ENCODE measurements around the gene KCNIP2.
A peak's percentile ranks its signal among the peaks of the same experiment; 100 is the strongest.

Gene KCNIP2

GRCh38 chr10:101843032-101844021, at the start of gene KCNIP2:
KCNIP2 (minus strand) TSS chr10:101843800; CDS start chr10:101843568, 232 bp downstream.
- H3K36me3 Mint-ChIP-seq (ENCODE audit: low read depth): peaks cover 19% of the 10 kb centered on the region
- TF ChIP-seq CTCF (IDR thresholded peaks at IDR 0.05; ENCODE audit: unreplicated experiment in 3 of 3): peak; percentile 35 to 58 (median 40)
- no peaks in the 10 kb centered on the region for H3K9me3 Mint-ChIP-seq
- no peak within 1 kb of the TSS for H3K27ac Mint-ChIP-seq
- H3K4me3 Mint-ChIP-seq: peak within 1 kb of the TSS; percentile 66 to 74 (median 70)
- peaks cover 41% of the 10 kb centered on the region for H3K4me1 Mint-ChIP-seq
- peaks cover 54% of the 10 kb centered on the region for H3K27me3 Mint-ChIP-seq (ENCODE audit: low read depth)

GRCh38 chr10:101892782-101893391, 49.3 kb upstream of the KCNIP2 start:
- H3K4me3 Mint-ChIP-seq: no peak overlapping the region
- H3K27ac Mint-ChIP-seq: no peak overlapping the region
- peaks cover 3% of the 10 kb centered on the region for H3K36me3 Mint-ChIP-seq (ENCODE audit: low read depth)

GRCh38 chr10:101889256-101890210, 45.9 kb upstream of the KCNIP2 start:
- H3K4me1 Mint-ChIP-seq: peaks cover 5% of the 10 kb centered on the region
- H3K27ac Mint-ChIP-seq: no peak overlapping the region
- peak; percentile 76 to 83 (median 80) for TF ChIP-seq CTCF (IDR thresholded peaks at IDR 0.05; ENCODE audit: unreplicated experiment in 3 of 3)
- no peaks in the 10 kb centered on the region for H3K27me3 Mint-ChIP-seq (ENCODE audit: low read depth)
- H3K9me3 Mint-ChIP-seq: no peaks in the 10 kb centered on the region
- H3K4me3 Mint-ChIP-seq: no peak overlapping the region
- peaks cover 14% of the 10 kb centered on the region for H3K36me3 Mint-ChIP-seq (ENCODE audit: low read depth)

More at GRCh38 chr10:101892782-101893391, 49.3 kb upstream of the KCNIP2 start:
- no peak for TF ChIP-seq CTCF (IDR thresholded peaks at IDR 0.05; ENCODE audit: unreplicated experiment in 3 of 3)
- Mint-ChIP-seq H3K4me1 (peaks cover 23% of the 10 kb centered on the region), H3K27me3 (ENCODE audit: low read depth) (no peaks in the 10 kb centered on the region), H3K9me3 (no peaks in the 10 kb centered on the region)

GRCh38 chr10:101888251-101888949, 44.8 kb upstream of the KCNIP2 start:
- no peak for TF ChIP-seq CTCF (IDR thresholded peaks at IDR 0.05; ENCODE audit: unreplicated experiment in 3 of 3)
- no peaks in the 10 kb centered on the region for H3K27me3 Mint-ChIP-seq (ENCODE audit: low read depth)
- H3K4me1 Mint-ChIP-seq: peaks cover 5% of the 10 kb centered on the region
- no peak overlapping the region for H3K27ac Mint-ChIP-seq
- no peaks in the 10 kb centered on the region for H3K9me3 Mint-ChIP-seq
- H3K4me3 Mint-ChIP-seq: no peak overlapping the region
- H3K36me3 Mint-ChIP-seq (ENCODE audit: low read depth): peaks cover 14% of the 10 kb centered on the region

- TF ChIP-seq CTCF (IDR thresholded peaks at IDR 0.05; ENCODE audit: unreplicated experiment in 3 of 3): no peak
- H3K27ac Mint-ChIP-seq: no peak overlapping the region
- no peak overlapping the region for H3K4me3 Mint-ChIP-seq
- H3K36me3 Mint-ChIP-seq (ENCODE audit: low read depth): peaks cover 14% of the 10 kb centered on the region
- H3K9me3 Mint-ChIP-seq: no peaks in the 10 kb centered on the region
- H3K4me1 Mint-ChIP-seq: peaks cover 5% of the 10 kb centered on the region
- H3K27me3 Mint-ChIP-seq (ENCODE audit: low read depth): no peaks in the 10 kb centered on the region
Measured at GRCh38 chr10:101887775-101888174, 44.2 kb upstream of the KCNIP2 start.
